Large intestine (tissue), 3 donors: ENCODE measurements around the gene ZBTB9. TPM values are rescaled to one million over a fixed set of nuclear protein-coding genes. Genes with fewer than 3 reads are reported as not detected.
A peak's percentile ranks its signal among the peaks of the same experiment; 100 is the strongest.

Experiments used
- DNase-seq, 2 donors: peaks; one replicate each; pipeline versions ENCODE4 v3.0.0 to v3.0.0-alpha.2; 2013
- H3K27ac ChIP-seq: one replicate; pipeline ENCODE4 v1.5.1; 2013; ENCODE audit warnings: low read length
- H3K27me3 ChIP-seq: 2 replicates; pipeline ENCODE4 v1.6.1; 2013; ENCODE audit warnings: low read length; ENCODE audit not compliant: control insufficient read depth, insufficient read depth
- H3K36me3 ChIP-seq: 2 replicates; pipeline ENCODE4 v1.6.1; 2013; ENCODE audit warnings: low read length; ENCODE audit not compliant: control insufficient read depth, insufficient read depth
- H3K4me1 ChIP-seq: one replicate; pipeline ENCODE4 v1.6.1; 2013; ENCODE audit warnings: low read length; ENCODE audit not compliant: control insufficient read depth, insufficient read depth
- H3K4me3 ChIP-seq: one replicate; pipeline ENCODE4 v1.5.1; 2013; ENCODE audit warnings: low read length
- H3K9me3 ChIP-seq: one replicate; pipeline ENCODE4 v1.6.1; 2013; ENCODE audit warnings: mild to moderate bottlenecking, low read depth, low read length, moderate library complexity; ENCODE audit not compliant: control insufficient read depth
- WGBS: methylation state at CpG from one replicate; pipeline ENCODE4 v1.1.5; 2013; ENCODE audit warnings: low lambda C conversion rate; ENCODE audit not compliant: insufficient coverage; 5-methylcytosine and 5-hydroxymethylcytosine counted together
- polyA plus RNA-seq: library from polyadenylated mRNA; unstranded; fragments of 120-200 nt; gene quantifications from one replicate; pipeline ENCODE4 v1.2.1, GENCODE V29; 2013

Gene ZBTB9
- polyA plus RNA-seq, 1 donor, result 9.9 TPM

GRCh38 chr6:33419580-33420490 is 34.5 kb upstream of the ZBTB9 start, which contains the start of gene SYNGAP1:
SYNGAP1 (plus strand) TSS chr6:33420065; CDS start chr6:33420265, 200 bp downstream.
- peak in 1 of 2 donors; percentile 46 for DNase-seq
- peaks cover 14% of the 10 kb centered on the region for H3K36me3 ChIP-seq
- H3K9me3 ChIP-seq, result no peaks in the 10 kb centered on the region
- H3K27ac ChIP-seq, result peak within 1 kb of the TSS; percentile 88
- peaks cover 30% of the 10 kb centered on the region for H3K4me1 ChIP-seq
- WGBS, result 0% methylated on average over 1 of the region's 22 CpGs
- no peaks in the 10 kb centered on the region for H3K27me3 ChIP-seq
- peak within 1 kb of the TSS; percentile 21 for H3K4me3 ChIP-seq

- H3K4me1 ChIP-seq, result peaks cover 34% of the 10 kb centered on the region
- no peak overlapping the region for H3K27ac ChIP-seq
Measured at GRCh38 chr6:33420491-33421343, 33.7 kb upstream of the ZBTB9 start.

GRCh38 chr6:33421344-33421643 is 33.1 kb upstream of the ZBTB9 start:
- H3K27ac ChIP-seq, result no peak overlapping the region
- no CpG with 5 or more reads among the region's 2 CpGs for WGBS
- DNase-seq, result no peak
- H3K36me3 ChIP-seq, result no peaks in the 10 kb centered on the region
- peaks cover 29% of the 10 kb centered on the region for H3K4me1 ChIP-seq
- no peak overlapping the region for H3K4me3 ChIP-seq
- no peaks in the 10 kb centered on the region for H3K9me3 ChIP-seq
- H3K27me3 ChIP-seq, result no peaks in the 10 kb centered on the region

More at GRCh38 chr6:33420491-33421343, 33.7 kb upstream of the ZBTB9 start:
- Histone ChIP-seq H3K9me3 (no peaks in the 10 kb centered on the region), H3K36me3 (peaks cover 5% of the 10 kb centered on the region), H3K4me3 (peak overlapping the region; percentile 21), H3K27me3 (no peaks in the 10 kb centered on the region)
- 63% methylated on average over 4 of the region's 6 CpGs for WGBS
- DNase-seq, result no peak

- no peak for DNase-seq
- Histone ChIP-seq H3K27me3 (no peaks in the 10 kb centered on the region), H3K9me3 (no peaks in the 10 kb centered on the region), H3K27ac (no peak overlapping the region), H3K36me3 (no peaks in the 10 kb centered on the region), H3K4me3 (no peak overlapping the region), H3K4me1 (peaks cover 32% of the 10 kb centered on the region)
- WGBS, result no CpG with 5 or more reads among the region's 2 CpGs
Measured at GRCh38 chr6:33423777-33424176, 30.6 kb upstream of the ZBTB9 start.

- H3K4me3 ChIP-seq, result peak overlapping the region; percentile 77
- 5% methylated on average over 4 of the region's 12 CpGs for WGBS
- no peaks in the 10 kb centered on the region for H3K27me3 ChIP-seq
- H3K9me3 ChIP-seq, result no peaks in the 10 kb centered on the region
- no peak for DNase-seq
- peak overlapping the region; percentile 99 for H3K27ac ChIP-seq
- no peaks in the 10 kb centered on the region for H3K36me3 ChIP-seq
- peaks cover 31% of the 10 kb centered on the region for H3K4me1 ChIP-seq
Measured at GRCh38 chr6:33424855-33425667, 29.3 kb upstream of the ZBTB9 start.

GRCh38 chr6:33425668-33426577 is 28.5 kb upstream of the ZBTB9 start:
- Histone ChIP-seq H3K36me3 (no peaks in the 10 kb centered on the region), H3K27me3 (no peaks in the 10 kb centered on the region), H3K9me3 (no peaks in the 10 kb centered on the region), H3K4me3 (peak overlapping the region; percentile 77), H3K4me1 (peaks cover 37% of the 10 kb centered on the region), H3K27ac (peak overlapping the region; percentile 99)
- DNase-seq, result peak; percentile 79 to 91
- 4% methylated on average over 3 of the region's 43 CpGs for WGBS

- DNase-seq, result peak in 1 of 2 donors; percentile 37
- WGBS, result no CpG with 5 or more reads among the region's 12 CpGs
- Histone ChIP-seq H3K9me3 (no peaks in the 10 kb centered on the region), H3K4me3 (peak overlapping the region; percentile 77), H3K27ac (peak overlapping the region; percentile 99), H3K27me3 (no peaks in the 10 kb centered on the region), H3K36me3 (no peaks in the 10 kb centered on the region), H3K4me1 (peaks cover 46% of the 10 kb centered on the region)
Measured at GRCh38 chr6:33426590-33427511, 27.5 kb upstream of the ZBTB9 start.

- H3K4me3 ChIP-seq, result peak overlapping the region; percentile 63
- no peaks in the 10 kb centered on the region for H3K36me3 ChIP-seq
- DNase-seq, result peak in 1 of 2 donors; percentile 62
- peak overlapping the region; percentile 53 for H3K27ac ChIP-seq
- no CpG with 5 or more reads among the region's 79 CpGs for WGBS
- peaks cover 46% of the 10 kb centered on the region for H3K4me1 ChIP-seq
- no peaks in the 10 kb centered on the region for H3K27me3 ChIP-seq
- no peaks in the 10 kb centered on the region for H3K9me3 ChIP-seq
Measured at GRCh38 chr6:33427585-33428223, 26.7 kb upstream of the ZBTB9 start.
